Activated naive CD4-positive, alpha-beta T cell treated with anti-CD3 and anti-CD28 coated beads, Interleukin-2, amount 10 ng/mL, durations not matched to agents 7 days and 5 days (primary cell): ENCODE data around the gene SIK2.
A peak's percentile ranks its signal among the peaks of the same experiment; 100 is the strongest.

Experiments
- CTCF ChIA-PET: fragments of 350-600 bp; sonication (Branson Sonifier 250); formaldehyde crosslinking; loops from one replicate; lab custom pipeline; 2021; ENCODE audit warnings: antibody characterized with exemption; lab: Charles Lee
- DNase-seq: peaks from one replicate; pipeline ENCODE4 v3.0.0-alpha.2; 2020
- H3K27ac Mint-ChIP-seq: one replicate; pipeline ENCODE4 v1.8.0; 2021; ENCODE audit warnings: mild to moderate bottlenecking, moderate library complexity, mixed read lengths
- H3K27me3 Mint-ChIP-seq: one replicate; pipeline ENCODE4 v1.8.0; 2021; ENCODE audit warnings: mild to moderate bottlenecking, mixed read lengths
- H3K36me3 Mint-ChIP-seq: one replicate; pipeline ENCODE4 v1.8.0; 2021; ENCODE audit warnings: mixed read lengths
- H3K4me1 Mint-ChIP-seq: one replicate; pipeline ENCODE4 v1.8.0; 2021; ENCODE audit warnings: mixed read lengths
- H3K4me3 Mint-ChIP-seq: one replicate; pipeline ENCODE4 v1.8.0; 2021; ENCODE audit warnings: mild to moderate bottlenecking, moderate library complexity, mixed read lengths
- H3K9me3 Mint-ChIP-seq: one replicate; pipeline ENCODE4 v1.8.0; 2021; ENCODE audit warnings: mixed read lengths

The SIK2 gene

GRCh38 chr11:111591187-111591960, 10.9 kb upstream of the SIK2 start:
- no peak overlapping the region for H3K27ac Mint-ChIP-seq
- CTCF ChIA-PET: interaction anchor here (1.6 kb wide), 1 partner anchor 185 kb away, joined by 11 read pairs; no protein-coding TSS in a partner anchor
- no peaks in the 10 kb centered on the region for H3K36me3 Mint-ChIP-seq
- no peak for DNase-seq
- no peak overlapping the region for H3K4me3 Mint-ChIP-seq
- no peaks in the 10 kb centered on the region for H3K4me1 Mint-ChIP-seq
- no peaks in the 10 kb centered on the region for H3K9me3 Mint-ChIP-seq
- H3K27me3 Mint-ChIP-seq: peaks cover 14% of the 10 kb centered on the region

- H3K36me3 Mint-ChIP-seq: no peaks in the 10 kb centered on the region
- H3K27ac Mint-ChIP-seq: no peak overlapping the region
- H3K27me3 Mint-ChIP-seq: peaks cover 14% of the 10 kb centered on the region
Measured at GRCh38 chr11:111592491-111592890, 9.8 kb upstream of the SIK2 start.

GRCh38 chr11:111596319-111596718, 5.9 kb upstream of the SIK2 start:
- Mint-ChIP-seq H3K27me3 (peaks cover 21% of the 10 kb centered on the region), H3K27ac (no peak overlapping the region), H3K4me3 (no peak overlapping the region), H3K4me1 (peaks cover 2% of the 10 kb centered on the region), H3K36me3 (no peaks in the 10 kb centered on the region), H3K9me3 (no peaks in the 10 kb centered on the region)
- CTCF ChIA-PET: interaction anchor here (1.2 to 2.1 kb wide), 3 partner anchors 30 to 181 kb away, joined by 4 to 8 read pairs (median 4); no protein-coding TSS in a partner anchor
- no peak for DNase-seq

More at GRCh38 chr11:111592491-111592890, 9.8 kb upstream of the SIK2 start:
- DNase-seq: no peak
- no peaks in the 10 kb centered on the region for H3K9me3 Mint-ChIP-seq
- no peak overlapping the region for H3K4me3 Mint-ChIP-seq
- no peaks in the 10 kb centered on the region for H3K4me1 Mint-ChIP-seq
- CTCF ChIA-PET: interaction anchor here (0.6 to 2.3 kb wide), 3 partner anchors 12 to 184 kb away, joined by 3 to 6 read pairs (median 5); no protein-coding TSS in a partner anchor

- DNase-seq: no peak
- Mint-ChIP-seq H3K36me3 (no peaks in the 10 kb centered on the region), H3K9me3 (no peaks in the 10 kb centered on the region), H3K4me1 (peaks cover 8% of the 10 kb centered on the region), H3K27me3 (peaks cover 21% of the 10 kb centered on the region), H3K27ac (no peak overlapping the region), H3K4me3 (no peak overlapping the region)
- CTCF ChIA-PET: interaction anchor here (0.6 to 2.2 kb wide), 4 partner anchors 8 to 244 kb away, joined by 3 to 14 read pairs (median 4); no protein-coding TSS in a partner anchor
Measured at GRCh38 chr11:111598148-111598547, 4.1 kb upstream of the SIK2 start.

GRCh38 chr11:111598559-111598958, 3.7 kb upstream of the SIK2 start:
- peaks cover 21% of the 10 kb centered on the region for H3K27me3 Mint-ChIP-seq
- peaks cover 12% of the 10 kb centered on the region for H3K4me1 Mint-ChIP-seq
- H3K4me3 Mint-ChIP-seq: no peak overlapping the region
- H3K9me3 Mint-ChIP-seq: no peaks in the 10 kb centered on the region
- no peak overlapping the region for H3K27ac Mint-ChIP-seq
- DNase-seq: no peak
- H3K36me3 Mint-ChIP-seq: no peaks in the 10 kb centered on the region
- CTCF ChIA-PET: interaction anchor here (0.6 to 2.2 kb wide), 4 partner anchors 8 to 243 kb away, joined by 3 to 14 read pairs (median 4); no protein-coding TSS in a partner anchor

GRCh38 chr11:111601636-111601978, 642 bp upstream of the SIK2 start:
- CTCF ChIA-PET: interaction anchor here (0.6 to 1.5 kb wide), 6 partner anchors 147 to 571 kb away, joined by 3 to 6 read pairs (median 4); no protein-coding TSS in a partner anchor
- Mint-ChIP-seq H3K4me1 (peaks cover 24% of the 10 kb centered on the region), H3K27ac (peak overlapping the region; percentile 86), H3K36me3 (no peaks in the 10 kb centered on the region), H3K27me3 (peaks cover 10% of the 10 kb centered on the region), H3K4me3 (peak overlapping the region; percentile 87), H3K9me3 (no peaks in the 10 kb centered on the region)
- DNase-seq: no peak

GRCh38 chr11:111602865-111603610, 789 bp downstream of the SIK2 start:
- Mint-ChIP-seq H3K27ac (peak overlapping the region; percentile 82), H3K27me3 (peaks cover 10% of the 10 kb centered on the region), H3K4me3 (peak overlapping the region; percentile 87), H3K9me3 (no peaks in the 10 kb centered on the region), H3K4me1 (peaks cover 24% of the 10 kb centered on the region), H3K36me3 (no peaks in the 10 kb centered on the region)
- CTCF ChIA-PET: interaction anchor here (0.9 to 2.4 kb wide), 4 partner anchors 35 to 174 kb away, joined by 3 to 14 read pairs (median 4); no protein-coding TSS in a partner anchor
- peak; percentile 48 for DNase-seq

- Mint-ChIP-seq H3K4me1 (peaks cover 24% of the 10 kb centered on the region), H3K4me3 (peak overlapping the region; percentile 87), H3K9me3 (no peaks in the 10 kb centered on the region), H3K36me3 (no peaks in the 10 kb centered on the region), H3K27ac (peak overlapping the region; percentile 82), H3K27me3 (peaks cover 5% of the 10 kb centered on the region)
- CTCF ChIA-PET: interaction anchor here (0.9 to 2.4 kb wide), 12 partner anchors 10 to 242 kb away, joined by 3 to 14 read pairs (median 5); no protein-coding TSS in a partner anchor
- no peak for DNase-seq
Measured at GRCh38 chr11:111603611-111604130, 1.4 kb downstream of the SIK2 start.

GRCh38 chr11:111604392-111605009, 2.3 kb downstream of the SIK2 start:
- Mint-ChIP-seq H3K36me3 (no peaks in the 10 kb centered on the region), H3K9me3 (no peaks in the 10 kb centered on the region), H3K27ac (no peak overlapping the region), H3K4me3 (no peak overlapping the region), H3K4me1 (peaks cover 24% of the 10 kb centered on the region), H3K27me3 (no peaks in the 10 kb centered on the region)
- CTCF ChIA-PET: interaction anchor here (0.7 to 2.4 kb wide), 16 partner anchors 9 to 267 kb away, joined by 3 to 14 read pairs (median 4); no protein-coding TSS in a partner anchor
- no peak for DNase-seq

GRCh38 chr11:111605681-111606080, 3.4 kb downstream of the SIK2 start:
- no peak for DNase-seq
- Mint-ChIP-seq H3K36me3 (no peaks in the 10 kb centered on the region), H3K4me1 (peaks cover 24% of the 10 kb centered on the region), H3K9me3 (no peaks in the 10 kb centered on the region), H3K27ac (no peak overlapping the region), H3K4me3 (no peak overlapping the region), H3K27me3 (no peaks in the 10 kb centered on the region)
- CTCF ChIA-PET: interaction anchor here (1.0 to 1.4 kb wide), 2 partner anchors 170 to 172 kb away, joined by 4 to 5 read pairs; no protein-coding TSS in a partner anchor

- H3K36me3 Mint-ChIP-seq: no peaks in the 10 kb centered on the region
- H3K4me1 Mint-ChIP-seq: peaks cover 16% of the 10 kb centered on the region
- DNase-seq: no peak
- no peak overlapping the region for H3K27ac Mint-ChIP-seq
- no peaks in the 10 kb centered on the region for H3K27me3 Mint-ChIP-seq
- no peak overlapping the region for H3K4me3 Mint-ChIP-seq
- H3K9me3 Mint-ChIP-seq: no peaks in the 10 kb centered on the region
- CTCF ChIA-PET: interaction anchor here (0.6 to 1.4 kb wide), 2 partner anchors 9 to 169 kb away, joined by 3 to 5 read pairs; no protein-coding TSS in a partner anchor
Measured at GRCh38 chr11:111606986-111607385, 4.7 kb downstream of the SIK2 start.

GRCh38 chr11:111607751-111608150, 5.5 kb downstream of the SIK2 start:
- Mint-ChIP-seq H3K4me3 (no peak overlapping the region), H3K27ac (no peak overlapping the region), H3K4me1 (peaks cover 16% of the 10 kb centered on the region), H3K27me3 (no peaks in the 10 kb centered on the region), H3K9me3 (no peaks in the 10 kb centered on the region), H3K36me3 (no peaks in the 10 kb centered on the region)
- CTCF ChIA-PET: no interaction called here
- DNase-seq: no peak

GRCh38 chr11:111612224-111612623, 10.0 kb downstream of the SIK2 start:
- H3K4me3 Mint-ChIP-seq: no peak overlapping the region
- CTCF ChIA-PET: no interaction called here
- H3K27me3 Mint-ChIP-seq: no peaks in the 10 kb centered on the region
- no peak overlapping the region for H3K27ac Mint-ChIP-seq
- no peaks in the 10 kb centered on the region for H3K4me1 Mint-ChIP-seq
- peaks cover under 1% of the 10 kb centered on the region for H3K36me3 Mint-ChIP-seq
- no peaks in the 10 kb centered on the region for H3K9me3 Mint-ChIP-seq
- DNase-seq: no peak
